CD4-positive, alpha-beta T cell (primary cell): ENCODE results near the gene POLR3GL. TPM values are rescaled to one million over a fixed set of nuclear protein-coding genes. Genes with fewer than 3 reads are reported as not detected.

Experiments
- ATAC-seq: fragments of 200-7000 bp; cut with Tn5 transposase; one replicate; pipeline ENCODE4 v1.10.0; 2022; ENCODE audit warnings: mild to moderate bottlenecking; ENCODE audit not compliant: poor library complexity
- CTCF ChIA-PET: fragments of 350-600 bp; sonication (Branson Sonifier 250); formaldehyde crosslinking; loops from one replicate; lab custom pipeline; 2021; ENCODE audit warnings: antibody characterized with exemption, inconsistent platforms; lab: Charles Lee
- POLR2A ChIA-PET: fragments of 350-600 bp; sonication (Branson Sonifier 250); formaldehyde crosslinking; loops from one replicate; lab custom pipeline; 2021; ENCODE audit warnings: antibody characterized with exemption, inconsistent platforms; lab: Charles Lee
- DNase-seq, 14 experiments: peaks; one replicate each; pipeline ENCODE4 v3.0.0-alpha.2; 2013 to 2020; ENCODE audit warnings: mixed read lengths in 2 of 14
- H3K27ac ChIP-seq, 2 donors: one replicate each; pipeline versions ENCODE4 v1.5.1 to v1.7.0; 2013; ENCODE audit warnings: low read length in 2 of 2, low read depth in 1 of 2, mild to moderate bottlenecking in 1 of 2
- H3K27me3 ChIP-seq, 2 experiments: 1 replicate in 1 of 2; 2 replicates in 1 of 2; pipeline versions ENCODE4 v1.6.1 to v1.7.0; 2013; ENCODE audit warnings: low read length in 2 of 2, control low read depth in 1 of 2, mild to moderate bottlenecking in 1 of 2, moderate library complexity in 1 of 2; ENCODE audit not compliant: insufficient read depth in 2 of 2, control insufficient read depth in 1 of 2
- H3K36me3 ChIP-seq: one replicate; pipeline ENCODE4 v1.6.1; 2013; ENCODE audit warnings: low read length, control low read depth; ENCODE audit not compliant: insufficient read depth
- H3K4me1 ChIP-seq: one replicate; pipeline ENCODE4 v1.6.1; 2013; ENCODE audit warnings: low read length, control low read depth; ENCODE audit not compliant: insufficient read depth
- H3K4me3 ChIP-seq: one replicate; pipeline ENCODE4 v1.5.1; 2013; ENCODE audit warnings: mild to moderate bottlenecking, low read length, moderate library complexity
- H3K9me3 ChIP-seq, 2 experiments: 1 replicate in 1 of 2; 2 replicates in 1 of 2; pipeline versions ENCODE4 v1.6.1 to v1.7.0; 2013; ENCODE audit warnings: low read length in 2 of 2, mild to moderate bottlenecking in 2 of 2, control low read depth in 1 of 2, moderate library complexity in 1 of 2; ENCODE audit not compliant: control insufficient read depth in 1 of 2, insufficient read depth in 1 of 2
- H3K27ac Mint-ChIP-seq: one replicate; pipeline ENCODE4 v1.8.0; 2020; ENCODE audit warnings: mixed read lengths
- H3K27me3 Mint-ChIP-seq: one replicate; pipeline ENCODE4 v1.8.0; 2021; ENCODE audit warnings: mixed read lengths
- H3K36me3 Mint-ChIP-seq: one replicate; pipeline ENCODE4 v1.8.0; 2021; ENCODE audit warnings: low read depth, mixed read lengths
- H3K4me1 Mint-ChIP-seq: one replicate; pipeline ENCODE4 v1.8.0; 2021; ENCODE audit warnings: low read depth, mixed read lengths
- H3K4me3 Mint-ChIP-seq: one replicate; pipeline ENCODE4 v1.8.0; 2020; ENCODE audit warnings: mild to moderate bottlenecking, mixed read lengths
- H3K9me3 Mint-ChIP-seq: one replicate; pipeline ENCODE4 v1.8.0; 2020; ENCODE audit warnings: mixed read lengths
- intact Hi-C, 2 experiments: fragments of 100-400 bp; cut with DNase I in 1 of 2; cut with micrococcal nuclease in 1 of 2; formaldehyde crosslinking; loops; one replicate each; pipeline versions ENCODE4 v1.15.1 to v1.9.0; 2023 to 2025; cut with DNase I, micrococcal nuclease
- total RNA-seq, 174 experiments: library from RNA in 2 of 174; stranded (reverse) in 2 of 174; gene quantifications; one replicate each; pipeline ENCODE4 v1.2.3 and lab custom pipeline; 2021 to 2026
- TF ChIP-seq, protein P1 (sequence below): fragments of 200-600 bp; IDR thresholded peaks from one replicate; pipeline ENCODE4 v1.8.0; 2022; ENCODE audit warnings: antibody characterized with exemption, mild to moderate bottlenecking

Gene POLR3GL
- total RNA-seq, 2 experiments from 2014 or later, result 17.2 to 17.8 TPM

DNA sequence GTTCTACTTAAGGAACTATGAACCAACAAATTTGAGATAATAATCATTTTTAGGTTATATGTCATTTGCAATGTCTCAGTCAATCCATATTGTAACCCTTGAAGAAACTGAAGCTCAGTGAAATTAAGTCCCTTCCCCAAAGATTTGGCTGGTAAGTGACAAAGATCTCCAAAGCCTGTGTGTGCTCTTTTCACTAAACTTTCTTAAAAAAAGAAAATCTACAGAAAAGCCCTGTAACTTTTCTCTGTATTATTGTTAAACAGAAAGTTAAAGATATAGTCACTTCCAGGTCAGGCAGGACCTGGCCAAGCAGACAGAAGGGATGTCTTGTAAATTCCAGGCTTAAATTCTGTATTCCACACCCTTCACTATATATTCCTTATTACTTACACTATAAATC is 8.1 kb upstream of the POLR3GL start:
- peak overlapping the region; percentile 96 for H3K4me3 Mint-ChIP-seq
- Histone ChIP-seq H3K27me3 (no peaks in the 10 kb centered on the region), H3K4me1 (peaks cover 54% of the 10 kb centered on the region), H3K36me3 (peaks cover 21% of the 10 kb centered on the region), H3K4me3 (peak overlapping the region; percentile 83), H3K9me3 (no peaks in the 10 kb centered on the region), H3K27ac (peak overlapping the region; percentile 75 to 76)
- POLR2A ChIA-PET, result interaction anchor here (1.5 to 8.8 kb wide), 10 partner anchors 10 to 98 kb away, joined by 4 to 213 read pairs (median 30); partner anchors contain the start of genes ANKRD34A, PEX11B, PIAS3 and POLR3GL
- DNase-seq, result no peak
- peaks cover 76% of the 10 kb centered on the region for H3K4me1 Mint-ChIP-seq
- CTCF ChIA-PET, result interaction anchor here (1.8 to 3.8 kb wide), 2 partner anchors 29 to 51 kb away, joined by 4 to 19 read pairs; partner anchors contain the start of gene RBM8A
- TF ChIP-seq, protein P1, sequence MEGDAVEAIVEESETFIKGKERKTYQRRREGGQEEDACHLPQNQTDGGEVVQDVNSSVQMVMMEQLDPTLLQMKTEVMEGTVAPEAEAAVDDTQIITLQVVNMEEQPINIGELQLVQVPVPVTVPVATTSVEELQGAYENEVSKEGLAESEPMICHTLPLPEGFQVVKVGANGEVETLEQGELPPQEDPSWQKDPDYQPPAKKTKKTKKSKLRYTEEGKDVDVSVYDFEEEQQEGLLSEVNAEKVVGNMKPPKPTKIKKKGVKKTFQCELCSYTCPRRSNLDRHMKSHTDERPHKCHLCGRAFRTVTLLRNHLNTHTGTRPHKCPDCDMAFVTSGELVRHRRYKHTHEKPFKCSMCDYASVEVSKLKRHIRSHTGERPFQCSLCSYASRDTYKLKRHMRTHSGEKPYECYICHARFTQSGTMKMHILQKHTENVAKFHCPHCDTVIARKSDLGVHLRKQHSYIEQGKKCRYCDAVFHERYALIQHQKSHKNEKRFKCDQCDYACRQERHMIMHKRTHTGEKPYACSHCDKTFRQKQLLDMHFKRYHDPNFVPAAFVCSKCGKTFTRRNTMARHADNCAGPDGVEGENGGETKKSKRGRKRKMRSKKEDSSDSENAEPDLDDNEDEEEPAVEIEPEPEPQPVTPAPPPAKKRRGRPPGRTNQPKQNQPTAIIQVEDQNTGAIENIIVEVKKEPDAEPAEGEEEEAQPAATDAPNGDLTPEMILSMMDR, result no peak
- peaks cover 37% of the 10 kb centered on the region for H3K36me3 Mint-ChIP-seq
- no peaks in the 10 kb centered on the region for H3K9me3 Mint-ChIP-seq
- H3K27ac Mint-ChIP-seq, result peak overlapping the region; percentile 87
- intact Hi-C loops, result loop anchor here (5.0 kb wide), 2 partner anchors 39 to 1586 kb away; partner anchors contain the start of genes PEX11B (in 2 of the 2) and BCL9 (in 1 of the 2)
- H3K27me3 Mint-ChIP-seq, result no peaks in the 10 kb centered on the region
- ATAC-seq, result no peak

DNA sequence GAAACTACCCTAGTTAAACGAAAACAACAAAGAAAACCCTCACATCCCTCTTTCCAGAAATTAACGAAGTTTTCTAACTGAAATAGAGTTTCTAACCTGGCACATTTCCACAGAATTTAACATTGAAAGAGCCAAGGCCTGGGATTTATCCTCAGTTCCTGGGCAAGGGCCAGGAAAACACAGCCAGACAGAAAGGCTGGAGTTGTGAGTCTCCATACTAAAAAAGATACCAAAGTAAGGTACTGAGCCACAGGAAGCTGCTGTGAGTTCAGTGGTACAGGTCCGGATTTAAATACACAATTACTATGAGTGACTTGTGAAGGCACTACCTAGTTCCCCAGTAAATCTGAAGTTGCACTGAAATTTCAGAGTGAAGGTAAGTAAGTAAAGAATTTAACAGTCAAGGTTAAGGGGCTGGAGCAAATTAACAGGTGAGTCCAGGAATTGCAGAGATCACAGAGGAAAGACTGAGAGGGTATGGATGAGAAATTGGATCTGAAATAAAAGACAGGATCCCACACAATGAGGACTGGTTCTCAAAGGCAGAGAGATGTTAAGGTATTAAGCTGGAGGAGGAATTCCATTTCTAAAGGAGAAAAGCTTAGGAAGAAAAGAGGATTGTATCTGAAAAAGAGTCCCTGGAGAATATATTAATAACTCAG is 7.6 kb upstream of the POLR3GL start:
- no peaks in the 10 kb centered on the region for H3K9me3 ChIP-seq
- H3K36me3 ChIP-seq, result peaks cover 15% of the 10 kb centered on the region
- H3K27ac ChIP-seq, result peak overlapping the region; percentile 75 to 76
- no peak for ATAC-seq
- Mint-ChIP-seq H3K36me3 (peaks cover 32% of the 10 kb centered on the region), H3K4me1 (peaks cover 76% of the 10 kb centered on the region), H3K27ac (peak overlapping the region; percentile 87), H3K4me3 (peak overlapping the region; percentile 96), H3K9me3 (no peaks in the 10 kb centered on the region), H3K27me3 (no peaks in the 10 kb centered on the region)
- DNase-seq, result peak in 4 of 14 experiments; percentile 19 to 50 (median 44)
- ChIA-PET CTCF (interaction anchor here (3.8 kb wide), 1 partner anchor 30 kb away, joined by 19 read pairs; the partner anchor contains the start of gene RBM8A), POLR2A (interaction anchor here (1.0 to 8.8 kb wide), 20 partner anchors 9 to 132 kb away, joined by 3 to 213 read pairs (median 13); partner anchors contain the start of genes ANKRD34A, PEX11B, PIAS3 and POLR3C)
- H3K4me3 ChIP-seq, result peak overlapping the region; percentile 83
- H3K27me3 ChIP-seq, result no peaks in the 10 kb centered on the region
- H3K4me1 ChIP-seq, result peaks cover 59% of the 10 kb centered on the region
- intact Hi-C loops, result loop anchor here (1.0 to 5.0 kb wide), 3 partner anchors 30 to 1585 kb away; partner anchors contain the start of genes PEX11B (in 2 of the 2), BCL9 (in 1 of the 2) and RBM8A (in 1 of the 2)
- TF ChIP-seq, protein P1, result no peak

DNA sequence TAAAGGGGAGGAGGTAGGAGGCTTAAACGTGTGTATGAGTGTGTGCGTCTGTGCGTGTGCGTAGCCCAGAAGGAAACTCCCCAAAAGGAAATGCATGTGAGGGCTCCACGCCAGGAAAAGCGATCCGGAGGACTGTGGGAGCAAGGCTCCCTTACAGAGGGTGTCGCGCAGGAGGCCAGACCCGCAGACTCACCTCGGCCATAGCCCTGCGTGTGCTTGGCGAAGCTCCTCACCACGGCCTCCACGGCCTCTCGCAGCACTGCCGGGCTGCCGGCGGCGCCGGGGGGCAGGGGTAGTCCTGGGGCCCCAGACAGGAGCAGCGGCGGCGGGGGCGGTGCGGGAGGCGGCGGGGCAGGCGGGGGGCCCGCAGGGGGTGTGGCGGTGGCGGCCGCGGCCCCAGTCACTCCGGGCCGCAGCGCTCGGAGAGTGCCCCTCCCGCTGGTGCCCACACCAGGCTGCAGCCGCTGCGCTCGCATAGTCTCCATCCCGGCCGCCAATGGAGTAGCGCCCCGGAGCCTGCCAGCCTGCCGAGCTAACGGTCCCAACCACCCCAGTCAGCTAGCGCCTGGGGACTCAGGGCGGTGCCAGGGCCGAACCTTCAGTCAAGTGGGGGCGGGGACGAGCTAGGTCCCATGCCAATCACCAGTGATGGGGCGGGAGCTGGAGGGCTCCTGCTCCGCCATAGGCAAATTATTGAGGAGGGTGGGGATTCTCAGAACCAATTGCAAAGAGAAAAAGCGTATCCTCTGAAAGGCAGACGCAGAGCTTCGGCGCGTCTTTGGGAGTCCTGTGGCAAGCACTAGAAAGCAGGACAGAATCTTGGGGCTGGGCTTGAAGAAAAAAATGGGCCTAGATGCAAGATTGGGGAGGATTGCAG is 6.8 kb upstream of the POLR3GL start, which contains the start of gene LIX1L:
Gene LIX1L (minus strand): TSS at position 575 of the 877 bp plus-strand sequence. CDS start 90 bp downstream, at position 485.
- Histone ChIP-seq H3K4me3 (peak within 1 kb of the TSS; percentile 83), H3K4me1 (peaks cover 66% of the 10 kb centered on the region), H3K9me3 (no peaks in the 10 kb centered on the region), H3K27ac (peak within 1 kb of the TSS; percentile 75 to 76), H3K27me3 (no peaks in the 10 kb centered on the region), H3K36me3 (peaks cover 10% of the 10 kb centered on the region)
- ChIA-PET CTCF (interaction anchor here (0.7 to 3.8 kb wide), 6 partner anchors 10 to 112 kb away, joined by 3 to 19 read pairs (median 6); partner anchors contain the start of genes NUDT17 and RBM8A), POLR2A (interaction anchor here (0.9 to 8.8 kb wide), 32 partner anchors 8 to 133 kb away, joined by 3 to 213 read pairs (median 7); partner anchors contain the start of genes ANKRD34A, ANKRD35, NUDT17 and PEX11B)
- Mint-ChIP-seq H3K36me3 (peaks cover 27% of the 10 kb centered on the region), H3K27ac (peak within 1 kb of the TSS; percentile 87), H3K4me1 (peaks cover 76% of the 10 kb centered on the region), H3K27me3 (no peaks in the 10 kb centered on the region), H3K4me3 (peak within 1 kb of the TSS; percentile 96), H3K9me3 (no peaks in the 10 kb centered on the region)
- DNase-seq (peak; percentile 87 to 98 (median 93)), ATAC-seq (peak; percentile 86)
- TF ChIP-seq, protein P1, result no peak
- intact Hi-C loops, result loop anchor here (1.0 to 5.0 kb wide), 4 partner anchors 30 to 1585 kb away; partner anchors contain the start of genes PEX11B (in 2 of the 2), RBM8A (in 2 of the 2), BCL9 (in 1 of the 2) and PIAS3 (in 1 of the 2)
